A204.1 (cell line): ENCODE results near the gene LATS2.

Source experiments
- FAIRE-seq: peaks from 2 replicates; lab custom pipeline; 2012; peaks lifted over from hg19 to GRCh38; lab: Jason Lieb, UNC

LATS2 gene

GRCh38 chr13:21047087-21047486 is 14.3 kb downstream of the LATS2 start:
- FAIRE-seq, result no peak

- FAIRE-seq, result no peak
Observed at GRCh38 chr13:21046203-21046602, 15.2 kb downstream of the LATS2 start.

- no peak for FAIRE-seq
Observed at GRCh38 chr13:21045100-21045499, 16.3 kb downstream of the LATS2 start.

DNA sequence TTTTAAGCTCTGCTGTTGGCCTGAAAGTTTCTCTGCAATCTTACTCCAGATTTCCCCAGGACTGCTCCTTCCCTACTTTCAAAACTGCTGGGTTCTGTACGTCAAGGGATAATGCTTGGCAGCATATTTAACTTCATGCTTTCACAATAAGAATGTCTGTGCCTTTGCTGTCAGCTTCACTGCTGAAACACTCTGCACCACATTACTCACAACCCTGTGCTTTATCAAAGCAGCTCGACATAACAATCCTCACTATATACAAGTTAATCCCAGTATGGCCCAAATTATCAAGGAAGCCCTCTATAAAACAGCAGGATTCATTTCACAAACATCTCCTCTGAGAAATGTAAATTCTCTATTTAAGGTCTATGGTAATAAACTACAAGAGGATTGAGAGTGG is 17.5 kb downstream of the LATS2 start:
- FAIRE-seq, result no peak

GRCh38 chr13:21040120-21040826 is 21.1 kb downstream of the LATS2 start:
- FAIRE-seq, result no peak

GRCh38 chr13:21039097-21039800 is 22.1 kb downstream of the LATS2 start:
- FAIRE-seq, result no peak

DNA sequence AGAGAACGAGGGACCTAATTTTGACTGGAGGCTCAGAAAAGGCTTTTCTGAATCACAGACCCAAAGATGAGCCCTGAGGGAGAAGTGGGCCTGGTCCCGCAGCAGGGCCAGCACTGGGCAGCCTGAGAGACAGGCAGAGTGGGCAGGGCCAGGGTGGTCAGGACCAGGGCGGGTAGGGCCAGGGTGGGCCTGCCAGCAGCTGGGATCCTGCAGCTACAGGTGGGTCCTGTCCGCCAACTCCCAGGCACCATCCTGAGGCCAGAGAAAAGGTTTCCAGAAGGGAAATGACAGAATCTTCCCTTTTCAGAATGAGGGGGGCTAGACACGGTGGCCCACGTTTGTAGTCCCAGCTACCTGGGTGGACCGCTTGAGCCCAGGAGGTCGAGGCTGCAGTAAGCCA is 23.7 kb downstream of the LATS2 start:
- no peak for FAIRE-seq

- no peak for FAIRE-seq
Observed at GRCh38 chr13:21035498-21035897, 25.9 kb downstream of the LATS2 start.

GRCh38 chr13:21034603-21035191 is 26.7 kb downstream of the LATS2 start:
- no peak for FAIRE-seq

GRCh38 chr13:21033856-21034602 is 27.4 kb downstream of the LATS2 start:
- no peak for FAIRE-seq

GRCh38 chr13:21033212-21033840 is 28.1 kb downstream of the LATS2 start:
- FAIRE-seq, result no peak

GRCh38 chr13:21032656-21033055 is 28.7 kb downstream of the LATS2 start:
- FAIRE-seq, result no peak

- FAIRE-seq, result no peak
Observed at GRCh38 chr13:21031594-21032275, 29.7 kb downstream of the LATS2 start.

DNA sequence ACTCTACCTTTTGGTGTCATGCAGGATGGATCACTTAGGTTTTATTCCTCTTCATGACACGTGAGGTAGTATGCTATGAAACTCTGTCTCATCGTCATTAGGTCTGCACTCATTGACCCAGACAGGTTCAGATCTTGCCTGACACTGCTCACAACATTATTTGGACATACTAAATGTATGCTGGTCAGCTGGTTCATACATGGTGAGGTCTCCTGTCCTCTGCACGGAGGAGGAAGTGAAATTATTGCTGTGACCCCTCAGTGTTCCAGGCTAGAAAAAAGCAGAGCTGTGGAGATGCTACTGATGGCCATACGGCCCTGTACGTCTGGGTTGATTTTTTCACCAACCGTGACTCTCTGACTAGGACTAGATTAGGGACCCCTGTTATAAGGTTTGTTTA is 35.8 kb downstream of the LATS2 start:
- FAIRE-seq, result no peak

DNA sequence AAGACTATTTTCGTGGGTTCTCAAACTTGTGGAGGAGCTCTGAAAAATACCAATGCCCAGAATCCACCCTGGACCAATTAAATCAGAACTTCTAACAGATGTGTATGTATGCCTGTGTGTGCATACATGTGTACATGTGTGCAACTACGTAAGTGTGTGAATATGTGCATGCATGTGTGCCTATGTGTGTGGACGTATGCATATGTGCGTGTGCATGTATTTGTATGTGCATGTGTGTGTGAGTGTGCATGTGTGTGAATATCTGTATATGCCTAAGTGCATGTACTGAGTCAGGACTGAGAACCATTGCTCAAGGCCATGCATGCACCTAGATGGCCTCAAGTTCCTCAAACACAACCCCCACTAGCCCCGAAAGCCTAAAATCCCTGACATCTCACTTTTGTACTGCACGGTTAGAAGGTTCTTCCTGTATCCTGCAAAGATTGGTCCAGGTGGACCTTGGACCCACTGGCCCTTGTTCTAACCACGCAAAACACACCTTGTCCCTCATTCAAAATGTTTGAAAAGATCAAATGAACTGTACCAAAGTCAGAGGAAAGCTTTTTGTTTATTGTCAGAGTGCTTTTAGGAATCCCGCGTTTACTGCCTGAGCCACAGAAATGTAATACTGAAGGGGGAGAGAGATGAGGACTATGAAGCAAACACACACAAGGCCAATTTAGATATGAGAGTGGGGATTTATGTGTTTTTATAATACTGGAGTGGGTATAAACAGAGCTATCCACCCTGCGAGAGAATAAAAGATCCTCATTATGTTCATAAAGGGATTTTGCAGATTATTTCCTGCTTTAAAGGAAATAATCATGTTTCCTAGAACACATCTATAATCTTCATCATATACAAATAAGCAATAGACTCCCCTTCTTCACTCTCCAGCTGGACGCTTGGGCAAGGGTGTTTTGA is 39.1 kb downstream of the LATS2 start:
- FAIRE-seq, result no peak

DNA sequence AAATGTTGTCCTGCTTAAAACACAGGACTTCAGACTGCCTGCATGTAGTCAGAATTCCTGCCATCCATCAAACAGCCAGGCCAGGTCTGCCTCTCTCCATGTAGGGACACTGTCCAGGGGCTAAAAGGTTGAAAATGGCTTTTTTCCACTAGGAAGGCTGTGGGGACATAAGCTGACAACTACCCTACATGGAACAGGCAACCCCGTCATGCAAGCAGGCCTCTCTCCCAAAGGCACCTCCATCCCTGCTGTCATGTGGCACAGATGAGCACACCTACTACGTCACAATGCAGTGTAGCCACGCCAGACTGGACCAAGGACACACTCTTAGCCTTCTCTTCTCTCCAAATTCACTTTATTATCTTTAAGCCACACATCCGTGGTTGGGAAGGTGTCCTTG is 40.8 kb downstream of the LATS2 start:
- FAIRE-seq, result no peak

GRCh38 chr13:21020176-21020575 is 41.2 kb downstream of the LATS2 start:
- FAIRE-seq, result no peak

DNA sequence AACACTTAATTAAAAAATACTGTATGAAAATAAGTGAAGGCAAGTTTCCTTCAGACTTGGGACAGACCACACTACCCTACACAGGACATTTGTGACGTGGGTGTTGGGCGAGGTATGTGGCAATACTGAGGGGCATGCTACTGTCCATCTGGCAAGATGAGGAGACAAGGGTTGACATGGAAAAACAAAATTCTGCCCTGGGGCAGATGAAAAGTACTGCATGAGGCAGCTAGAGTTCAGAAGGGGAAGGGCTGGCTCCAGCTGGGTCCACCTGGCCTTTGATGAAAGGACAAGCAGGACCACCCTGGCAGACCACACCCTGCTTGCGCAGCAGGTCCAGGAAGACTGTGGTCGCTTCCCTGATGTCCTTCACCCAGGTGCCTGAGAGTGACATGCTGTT is 43.2 kb downstream of the LATS2 start:
- no peak for FAIRE-seq

GRCh38 chr13:21016487-21016886 is 44.9 kb downstream of the LATS2 start:
- no peak for FAIRE-seq

DNA sequence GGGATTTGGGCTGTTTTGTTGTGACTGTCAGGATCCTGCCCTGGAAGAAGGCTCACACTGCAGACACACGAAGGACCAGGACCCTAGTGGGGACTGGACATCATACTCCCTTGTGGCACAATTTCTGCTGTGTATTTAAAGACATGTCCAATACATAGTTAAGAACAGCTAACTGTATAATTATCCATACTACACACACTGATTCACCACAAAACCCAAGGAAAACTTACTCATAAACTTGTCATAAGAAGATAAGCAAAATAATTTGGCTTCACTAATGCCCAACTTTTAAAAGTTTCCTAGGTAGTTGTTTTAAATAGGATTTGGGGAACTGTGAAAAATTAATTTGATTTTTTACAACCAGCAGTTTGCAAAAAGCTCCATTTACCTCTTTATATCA is 46.1 kb downstream of the LATS2 start:
- no peak for FAIRE-seq
